ENCODE results near the gene WDR75.
"Not testable (repeated sequence)": the region's sequence is repeated elsewhere in the genome, so short reads cannot be mapped to it uniquely, and the experiment has no call there.

The WDR75 gene

GRCh38 chr2:189442468-189442867 is 1.2 kb downstream of the WDR75 start:
- FAIRE-seq, result no peak

GRCh38 chr2:189444322-189444721 is 3.0 kb downstream of the WDR75 start:
- no peak for FAIRE-seq

- FAIRE-seq, result no peak
Measured at GRCh38 chr2:189446780-189447179, 5.5 kb downstream of the WDR75 start.

- FAIRE-seq, result no peak
Measured at GRCh38 chr2:189454009-189454408, 12.7 kb downstream of the WDR75 start.

GRCh38 chr2:189465076-189465475 is 23.8 kb downstream of the WDR75 start:
- FAIRE-seq, result no peak

GRCh38 chr2:189465478-189465877 is 24.2 kb downstream of the WDR75 start:
- FAIRE-seq, result no peak

GRCh38 chr2:189466046-189466445 is 24.8 kb downstream of the WDR75 start:
- FAIRE-seq, result no peak

- peak; percentile 45 for FAIRE-seq
Measured at GRCh38 chr2:189466656-189467055, 25.4 kb downstream of the WDR75 start.

GRCh38 chr2:189467160-189467559 is 25.9 kb downstream of the WDR75 start:
- FAIRE-seq, result no peak

- FAIRE-seq, result no peak
Measured at GRCh38 chr2:189467593-189467992, 26.3 kb downstream of the WDR75 start.

GRCh38 chr2:189474526-189474925 is 33.3 kb downstream of the WDR75 start:
- FAIRE-seq, result no peak

GRCh38 chr2:189477756-189478155 is 36.5 kb downstream of the WDR75 start:
- FAIRE-seq, result no peak

GRCh38 chr2:189478289-189478688 is 37.0 kb downstream of the WDR75 start:
- not testable (repeated sequence) for FAIRE-seq

- no peak for FAIRE-seq
Measured at GRCh38 chr2:189481071-189481470, 39.8 kb downstream of the WDR75 start.

GRCh38 chr2:189483571-189483970 is 42.3 kb downstream of the WDR75 start:
- FAIRE-seq, result no peak

- FAIRE-seq, result no peak
Measured at GRCh38 chr2:189483980-189484740, 42.9 kb downstream of the WDR75 start.

GRCh38 chr2:189485146-189485545 is 43.9 kb downstream of the WDR75 start:
- FAIRE-seq, result no peak

- FAIRE-seq, result no peak
Measured at GRCh38 chr2:189486237-189486770, 45.0 kb downstream of the WDR75 start.

- FAIRE-seq, result no peak
Measured at GRCh38 chr2:189487283-189488007, 46.2 kb downstream of the WDR75 start.

- no peak for FAIRE-seq
Measured at GRCh38 chr2:189488008-189488310, 46.7 kb downstream of the WDR75 start.

GRCh38 chr2:189492451-189492850 is 51.2 kb downstream of the WDR75 start:
- FAIRE-seq, result no peak

- no peak for FAIRE-seq
Measured at GRCh38 chr2:189498205-189498604, 56.9 kb downstream of the WDR75 start.

GRCh38 chr2:189499137-189499536 is 57.9 kb downstream of the WDR75 start:
- FAIRE-seq, result no peak

- FAIRE-seq, result no peak
Measured at GRCh38 chr2:189500456-189501160, 59.3 kb downstream of the WDR75 start.

Measured in TTC549 (cell line).